HG03135 (cell line): ENCODE data around the gene ACTR2.
A peak's percentile ranks its signal among the peaks of the same experiment; 100 is the strongest.
"Not testable (repeated sequence)": the region's sequence is repeated elsewhere in the genome, so short reads cannot be mapped to it uniquely, and the experiment has no call there.

Source experiments
- ATAC-seq: cut with Tn5 transposase; IDR thresholded peaks from one replicate; pipeline ENCODE4 v1.9.1; 2021; ENCODE audit warnings: mild to moderate bottlenecking, moderate library complexity; ENCODE audit not compliant: unreplicated experiment

Gene ACTR2

DNA sequence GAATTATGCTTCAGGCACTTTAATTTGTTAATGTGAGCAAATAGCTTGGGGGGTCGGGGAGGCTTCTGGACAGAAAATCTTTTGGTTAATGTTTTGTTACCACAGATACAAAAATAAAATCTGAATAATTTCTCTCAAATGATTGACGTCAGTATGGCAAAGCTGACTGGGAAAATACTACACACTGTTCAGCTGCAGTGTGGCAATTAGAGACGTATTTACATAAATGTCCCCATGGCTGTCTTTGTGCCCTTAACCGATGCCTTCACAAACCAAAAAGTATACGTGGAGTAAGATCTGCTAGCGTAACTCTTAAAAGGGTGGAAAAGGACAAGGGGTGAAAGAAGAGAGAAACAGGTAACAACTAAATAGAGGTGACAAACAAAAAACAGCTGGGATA lies 83.4 kb downstream of the ACTR2 start:
- ATAC-seq, result no peak

GRCh38 chr2:65311596-65311995 lies 84.0 kb downstream of the ACTR2 start:
- no peak for ATAC-seq

DNA sequence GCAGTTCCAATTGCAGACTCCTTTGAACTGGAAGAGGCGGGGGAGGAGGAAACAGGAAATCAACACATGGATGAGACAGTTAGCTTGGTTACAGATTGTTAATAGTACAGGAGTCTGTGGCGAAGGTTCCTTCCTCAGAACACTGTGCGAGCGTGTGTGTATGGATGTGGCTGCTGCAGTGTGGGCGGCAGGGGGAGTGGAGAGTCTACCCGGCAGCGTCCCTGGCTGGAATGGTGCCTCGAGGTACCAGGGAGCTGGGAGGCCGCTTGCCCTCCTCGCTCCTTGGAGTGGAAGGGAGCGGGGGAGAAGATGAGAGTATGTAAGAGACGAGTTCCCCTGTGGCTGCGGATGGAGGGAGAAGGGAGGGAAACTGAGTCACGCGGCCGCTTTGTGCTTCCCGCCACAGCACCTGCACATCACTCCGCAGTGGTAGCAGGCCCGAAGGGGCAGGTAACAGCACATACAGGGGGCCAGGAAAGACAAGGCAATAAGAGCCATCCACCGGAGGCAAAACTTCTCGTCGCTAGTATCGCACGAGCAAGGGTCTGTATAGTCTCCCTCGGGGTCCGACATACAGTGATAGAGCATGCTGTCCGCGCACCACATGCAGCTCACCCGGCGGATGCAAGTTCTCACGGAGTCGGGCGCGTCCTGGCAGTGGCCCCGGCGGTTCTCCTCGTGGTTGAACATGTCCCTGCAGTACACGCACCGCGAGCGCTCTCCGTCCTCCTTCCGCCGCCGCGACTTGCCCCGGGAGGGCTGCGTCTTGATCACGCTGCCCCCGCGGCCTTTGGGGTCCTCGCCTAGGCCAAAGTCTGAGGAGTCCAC lies 85.7 kb downstream of the ACTR2 start:
- ATAC-seq, result no peak

GRCh38 chr2:65313954-65314256 lies 86.3 kb downstream of the ACTR2 start:
- ATAC-seq, result no peak

DNA sequence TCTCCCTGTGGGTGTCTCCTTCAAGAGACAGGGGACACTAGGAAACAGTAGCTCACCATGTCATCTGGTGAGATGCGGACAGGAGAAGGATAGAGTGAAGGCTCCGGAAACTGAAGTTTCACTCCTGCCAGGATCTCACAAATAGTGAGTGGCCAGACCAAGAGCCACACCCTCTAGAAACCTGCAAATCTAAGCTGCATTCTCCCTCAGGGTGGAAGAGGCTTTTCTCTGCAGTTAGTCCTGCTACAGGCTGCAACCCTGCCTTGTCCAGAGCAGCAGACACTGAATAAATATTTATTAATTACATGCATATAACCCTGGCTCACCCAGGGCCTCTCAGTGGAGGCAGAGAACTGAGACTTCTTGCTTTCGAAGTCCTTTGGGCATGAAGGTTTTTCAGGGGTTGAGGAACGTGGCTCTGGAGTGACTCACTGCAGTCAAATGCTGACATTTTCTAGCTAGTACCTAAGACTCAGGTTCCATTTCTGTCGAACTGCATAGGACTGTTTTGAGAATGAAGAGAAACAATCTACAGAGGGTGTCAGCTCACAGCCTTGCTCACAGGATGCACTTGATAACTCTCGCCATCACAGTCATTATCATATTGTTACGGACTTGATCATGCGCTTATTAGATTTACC lies 87.3 kb downstream of the ACTR2 start:
- ATAC-seq, result no peak

GRCh38 chr2:65316072-65316471 lies 88.4 kb downstream of the ACTR2 start:
- no peak for ATAC-seq

- ATAC-seq, result not testable (repeated sequence)
Observed at GRCh38 chr2:65317351-65317750, 89.7 kb downstream of the ACTR2 start.

DNA sequence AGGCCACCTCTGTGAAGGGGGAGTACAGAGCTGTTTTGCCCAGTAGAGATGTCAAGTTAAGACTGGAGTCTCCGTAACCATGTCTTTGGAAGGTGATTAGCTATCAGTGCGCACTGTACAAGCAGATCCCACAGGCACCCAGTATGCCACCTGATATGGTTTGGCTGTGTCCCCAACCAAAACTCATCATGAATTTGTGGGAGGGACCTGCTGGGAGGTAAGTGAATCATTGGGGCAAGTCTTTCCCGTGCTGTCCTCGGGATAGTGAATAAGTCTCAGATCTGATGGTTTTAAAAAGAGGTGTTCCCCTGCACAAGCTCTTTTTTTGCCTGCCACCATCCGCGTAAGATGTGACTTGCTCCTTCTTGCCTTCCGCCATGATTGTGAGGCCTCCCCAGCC lies 90.2 kb downstream of the ACTR2 start:
- no peak for ATAC-seq

DNA sequence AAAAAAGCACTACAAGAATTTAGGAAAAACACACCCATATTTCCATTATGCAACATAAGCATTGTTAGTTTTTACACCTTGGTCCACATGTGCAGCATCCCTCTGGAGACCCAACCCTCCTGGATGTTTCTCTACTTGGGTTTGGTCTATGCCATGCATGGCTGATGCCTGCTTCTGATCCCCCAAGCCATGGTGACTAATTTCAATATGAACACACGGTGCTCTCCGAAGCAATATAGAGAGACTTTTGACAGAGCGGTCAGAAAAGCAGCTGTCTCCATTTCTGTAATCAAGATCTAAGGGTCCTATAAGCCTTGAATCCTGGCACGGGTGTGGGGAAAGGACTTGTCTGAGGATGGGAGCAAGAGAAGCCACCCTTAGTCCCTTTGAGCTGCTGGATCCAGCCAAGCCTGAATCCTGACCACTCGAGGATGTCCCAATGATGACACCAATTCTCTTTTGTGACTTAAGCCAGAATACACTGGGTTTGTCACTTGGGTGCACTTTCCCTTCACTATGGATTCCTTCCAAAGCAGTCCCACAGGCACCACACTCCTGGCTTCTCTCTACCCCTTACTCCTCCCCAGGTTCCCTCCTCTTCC lies 91.5 kb downstream of the ACTR2 start:
- no peak for ATAC-seq

GRCh38 chr2:65319674-65320041 lies 92.0 kb downstream of the ACTR2 start:
- no peak for ATAC-seq

- ATAC-seq, result peak; percentile 64
Observed at GRCh38 chr2:65320042-65320725, 92.6 kb downstream of the ACTR2 start.
